T-helper 22 cell (primary cell): Measurements from ENCODE around the gene HOXC9.
A peak's percentile ranks its signal among the peaks of the same experiment; 100 is the strongest.

Experiments used
- DNase-seq: peaks from one replicate; pipeline ENCODE4 v3.0.0-alpha.2; 2020; ENCODE audit warnings: low read depth

The HOXC9 gene

DNA sequence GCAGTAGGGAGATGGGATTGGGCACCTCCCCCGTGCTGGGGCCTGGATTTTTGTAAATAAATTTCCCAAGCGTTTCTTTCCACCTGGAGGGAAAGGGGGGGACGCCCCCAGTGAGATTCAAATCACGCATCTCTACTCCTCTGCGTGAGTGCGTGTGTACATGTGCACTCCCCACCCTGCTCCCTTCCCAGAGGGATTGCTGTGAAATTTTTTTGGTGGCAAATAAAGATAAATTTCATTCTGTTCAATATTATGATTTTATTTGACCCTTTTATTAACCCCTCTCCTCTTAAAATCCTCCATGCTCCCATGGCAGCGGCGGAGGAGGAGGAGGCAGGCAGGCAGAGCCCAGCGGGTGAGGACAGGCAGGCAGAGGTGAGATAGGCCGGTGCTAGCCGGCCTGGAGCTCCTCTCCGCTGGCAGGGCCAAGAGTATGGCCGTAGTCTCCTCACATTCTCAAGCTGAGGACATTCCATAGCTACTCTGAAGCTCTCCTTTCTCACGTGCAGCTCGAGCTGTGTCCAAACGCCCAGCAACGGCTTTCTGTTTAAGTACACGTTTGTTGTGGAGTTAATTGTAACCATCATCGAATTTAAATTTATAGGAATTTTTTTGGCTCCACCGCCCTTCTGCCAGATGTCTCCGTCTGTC lies 23.7 kb upstream of the HOXC9 start:
- no peak for DNase-seq

DNA sequence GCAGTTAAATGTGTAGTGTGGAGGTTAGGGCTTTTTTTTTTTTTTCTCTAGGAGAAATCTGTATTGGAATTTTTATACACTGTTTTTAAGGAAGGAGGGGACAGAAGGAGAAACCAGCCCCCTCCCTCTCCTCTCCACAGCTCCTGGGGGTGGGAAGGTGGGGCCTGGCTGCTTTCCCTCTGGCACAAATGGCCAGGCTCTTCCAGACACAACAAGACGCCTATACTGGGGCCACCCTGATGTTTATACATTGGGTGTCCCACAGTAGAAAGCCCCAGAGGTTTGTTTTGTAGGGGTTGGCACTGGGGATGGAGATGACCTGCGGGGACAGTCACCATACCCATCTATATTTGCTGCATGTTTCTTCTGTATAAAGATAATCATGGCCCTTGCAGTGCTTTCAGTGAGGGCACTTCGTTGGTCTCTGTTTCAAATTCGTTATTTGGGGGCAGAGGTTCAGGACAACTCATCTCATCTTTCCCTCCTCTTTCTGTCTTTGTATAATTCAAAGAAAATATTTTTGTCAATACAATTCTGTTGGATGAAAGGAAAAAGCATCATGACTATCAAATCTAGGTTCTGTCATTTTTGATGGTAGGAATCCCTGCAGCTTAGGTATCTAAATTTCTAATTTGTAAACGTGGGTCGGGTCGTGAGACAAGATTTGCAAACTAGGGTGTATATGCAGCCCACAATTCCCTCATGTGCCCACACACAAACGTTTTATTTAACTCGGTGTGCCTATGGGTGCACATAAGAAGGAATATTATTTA lies 23.0 kb upstream of the HOXC9 start:
- DNase-seq = no peak

DNA sequence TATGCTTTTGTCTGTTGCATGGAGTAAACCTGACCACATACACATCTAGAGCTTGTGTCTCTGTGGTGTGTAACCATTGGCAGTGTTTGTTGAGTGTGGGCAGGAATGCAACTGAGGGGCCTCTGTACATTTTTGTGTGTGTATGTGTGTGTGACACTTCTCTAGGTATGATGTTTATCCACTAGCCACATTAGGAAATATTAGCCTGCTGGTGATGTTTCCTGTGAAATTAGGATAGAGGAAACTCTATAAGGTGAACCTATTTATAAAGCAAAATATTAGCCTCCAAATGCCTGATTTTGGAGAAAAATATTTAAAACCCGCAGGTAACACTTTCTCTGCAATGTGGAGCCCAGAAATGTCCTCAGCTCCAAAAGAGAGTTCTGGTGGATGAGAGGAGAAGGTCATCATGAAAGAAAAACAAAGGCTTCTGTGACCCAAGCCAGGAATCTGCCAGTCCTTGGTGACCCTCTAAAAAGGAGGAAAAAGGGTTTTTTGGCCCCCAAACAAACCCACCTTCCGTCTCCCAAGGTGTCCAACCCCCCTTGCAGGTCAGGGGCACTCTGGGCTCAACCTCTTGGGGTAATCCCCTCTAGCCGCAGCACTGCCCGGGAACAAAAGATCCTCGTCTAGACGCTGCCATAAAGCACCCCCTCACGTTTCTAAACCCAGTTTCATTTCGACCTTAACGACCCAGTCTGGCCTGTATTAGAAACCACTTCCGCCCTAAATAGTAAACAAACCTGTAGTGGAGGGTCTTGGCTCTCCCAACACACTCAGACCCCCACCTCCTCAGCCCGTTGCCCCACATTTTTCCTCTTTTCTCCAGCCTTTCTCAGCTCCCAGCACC lies 22.1 kb upstream of the HOXC9 start:
- DNase-seq = no peak

DNA sequence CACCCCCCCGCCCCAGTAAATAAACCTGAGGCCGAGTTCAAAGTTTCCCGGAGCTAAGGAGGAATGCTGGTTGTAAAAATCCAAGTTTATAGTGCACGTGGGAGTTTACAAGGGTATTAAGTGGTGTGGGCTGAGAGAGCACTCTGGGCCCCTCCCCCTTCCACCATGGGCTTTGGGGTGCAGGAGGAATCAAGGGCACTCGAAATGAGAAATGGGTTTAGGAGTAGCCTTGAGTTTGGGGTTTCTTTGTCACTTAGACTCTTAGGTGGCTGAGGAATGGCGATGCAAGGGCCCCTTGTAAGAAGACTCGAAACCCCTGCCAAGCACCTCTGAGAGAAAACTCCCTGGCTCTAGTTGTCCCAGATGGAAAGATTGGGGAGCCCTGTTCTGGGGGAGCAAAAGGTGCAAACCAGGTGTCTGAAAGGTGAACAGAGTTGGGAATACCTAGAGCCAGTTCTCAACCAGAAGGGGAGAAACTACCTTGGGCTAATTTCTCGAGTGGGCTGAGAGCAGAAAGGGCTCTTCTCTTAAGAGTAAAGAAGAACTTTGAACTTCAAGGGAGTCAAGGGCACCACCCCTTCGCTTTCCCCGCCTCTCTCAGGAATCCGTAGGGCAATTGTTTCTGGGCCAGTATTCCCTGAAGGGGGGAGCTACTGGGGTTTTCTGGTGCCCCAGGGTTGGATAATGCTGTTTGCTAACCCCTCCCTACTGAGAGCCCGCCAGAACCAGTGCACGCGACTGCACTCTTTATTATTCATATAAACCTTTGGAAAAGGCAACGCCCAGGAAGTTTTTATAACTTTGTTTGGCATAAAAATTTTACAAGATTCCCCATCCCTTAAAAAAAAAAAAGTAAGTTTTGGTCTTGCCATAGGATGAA lies 21.2 kb upstream of the HOXC9 start:
- no peak for DNase-seq

DNA sequence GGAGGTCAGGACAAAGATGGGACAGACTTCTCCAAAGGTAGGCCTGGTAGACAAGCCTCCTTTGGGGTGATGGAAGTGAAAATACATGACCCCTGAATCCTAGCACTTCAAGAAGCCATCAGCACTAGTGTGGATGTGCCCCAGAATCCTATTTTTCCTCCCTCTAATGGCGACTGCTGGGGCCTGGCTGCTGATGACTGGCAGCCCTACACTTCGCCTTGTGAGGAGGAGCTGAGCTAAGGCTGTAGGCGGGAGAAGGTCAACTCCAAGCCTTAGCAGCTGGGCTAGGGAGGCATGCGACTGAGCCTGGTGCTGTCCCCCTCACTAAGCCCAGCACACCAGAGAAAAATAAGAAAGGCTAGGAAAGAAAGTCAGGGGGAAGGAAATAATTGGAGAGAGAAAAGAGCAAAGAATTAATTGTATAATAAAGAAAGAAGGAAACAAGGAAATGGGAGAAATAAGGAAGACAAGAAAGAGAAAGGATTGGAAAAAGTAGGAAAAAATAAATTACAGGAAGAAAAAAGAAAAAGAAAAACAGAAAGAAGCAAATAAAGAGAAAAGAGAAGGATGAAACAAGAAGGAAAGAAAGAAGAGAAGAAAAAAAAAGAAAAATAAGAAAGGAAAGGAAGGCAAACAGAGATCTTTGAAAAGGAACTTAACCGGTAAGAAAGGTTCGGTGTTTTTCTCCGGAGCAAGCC lies 19.7 kb upstream of the HOXC9 start:
- no peak for DNase-seq

DNA sequence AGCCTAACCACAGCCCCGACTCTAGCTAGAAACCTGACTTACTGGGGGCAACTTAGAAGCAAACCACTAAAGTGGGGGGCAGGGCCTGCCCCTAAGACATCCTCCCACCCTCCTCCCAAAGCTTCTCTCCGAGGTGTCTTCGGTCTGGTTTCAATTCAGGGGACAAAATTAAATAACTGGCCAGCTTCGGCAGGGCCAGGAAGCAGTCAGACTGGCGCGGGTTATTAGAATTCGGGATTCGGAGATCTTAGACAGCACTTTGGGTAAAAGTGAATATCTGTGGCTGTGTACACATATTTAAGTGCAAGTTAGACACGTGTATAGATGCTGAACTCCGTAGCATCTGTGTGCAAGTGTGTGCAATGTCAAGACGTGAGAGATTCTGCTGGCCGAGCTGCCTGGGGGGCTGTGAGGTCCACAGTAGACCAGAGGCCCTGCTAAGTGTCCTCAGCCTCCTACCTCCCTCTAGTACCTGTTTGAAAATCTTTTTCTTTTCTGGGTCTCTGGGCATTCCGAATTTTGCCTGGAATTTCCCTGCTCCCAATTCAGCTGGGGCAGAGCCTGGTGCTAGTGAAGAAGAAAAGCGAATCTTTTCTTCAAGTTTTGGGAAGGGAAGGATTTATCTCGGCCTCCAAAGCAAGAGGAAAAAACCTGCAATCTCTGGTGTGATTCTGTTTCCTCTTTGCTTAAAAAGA lies 19.0 kb upstream of the HOXC9 start:
- DNase-seq = no peak

DNA sequence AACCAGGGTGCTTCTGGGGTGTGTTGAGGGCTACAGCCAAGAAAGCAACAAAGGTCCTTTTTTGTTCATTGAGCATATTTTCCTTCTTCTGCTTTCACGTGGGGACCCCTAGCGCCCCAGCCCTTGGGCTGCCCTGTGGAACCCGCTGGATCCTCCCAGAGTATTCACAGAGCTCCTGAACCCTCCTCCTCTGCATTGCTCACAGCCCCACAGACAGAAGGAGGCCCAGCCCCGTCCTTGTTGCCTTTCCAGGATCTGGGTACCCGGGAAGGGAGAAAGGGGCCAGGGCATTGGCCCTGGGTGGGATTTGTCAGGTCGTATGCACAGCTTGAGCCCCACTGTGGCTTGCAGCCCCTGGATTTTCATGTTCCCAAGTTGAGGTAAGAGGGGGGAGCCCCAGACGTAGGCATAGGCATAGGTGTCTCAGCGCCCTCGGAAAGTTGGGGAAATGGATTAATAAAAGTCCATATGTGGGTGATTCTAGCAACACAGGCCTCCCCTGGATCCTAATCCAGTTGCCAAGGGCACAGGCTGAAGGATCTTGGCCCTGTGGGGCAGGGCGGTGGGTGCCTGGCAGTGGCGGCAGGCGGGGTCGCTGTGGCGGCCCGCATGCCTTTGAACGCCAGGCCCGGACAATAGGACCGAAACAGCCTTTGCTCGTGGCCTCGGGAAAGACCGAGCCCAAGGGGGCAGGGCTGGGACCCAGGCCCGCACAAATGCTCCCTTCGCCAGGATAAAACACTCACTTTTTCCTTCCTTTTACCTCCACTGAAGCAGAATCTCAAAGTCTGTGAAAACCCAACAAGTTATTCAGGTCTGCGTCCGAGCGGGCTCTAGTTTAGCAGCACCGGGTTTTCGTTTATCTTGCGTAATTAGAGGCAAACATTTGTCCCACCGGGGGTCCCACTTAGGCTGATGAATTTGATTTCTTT lies 18.1 kb upstream of the HOXC9 start:
- DNase-seq = no peak

DNA sequence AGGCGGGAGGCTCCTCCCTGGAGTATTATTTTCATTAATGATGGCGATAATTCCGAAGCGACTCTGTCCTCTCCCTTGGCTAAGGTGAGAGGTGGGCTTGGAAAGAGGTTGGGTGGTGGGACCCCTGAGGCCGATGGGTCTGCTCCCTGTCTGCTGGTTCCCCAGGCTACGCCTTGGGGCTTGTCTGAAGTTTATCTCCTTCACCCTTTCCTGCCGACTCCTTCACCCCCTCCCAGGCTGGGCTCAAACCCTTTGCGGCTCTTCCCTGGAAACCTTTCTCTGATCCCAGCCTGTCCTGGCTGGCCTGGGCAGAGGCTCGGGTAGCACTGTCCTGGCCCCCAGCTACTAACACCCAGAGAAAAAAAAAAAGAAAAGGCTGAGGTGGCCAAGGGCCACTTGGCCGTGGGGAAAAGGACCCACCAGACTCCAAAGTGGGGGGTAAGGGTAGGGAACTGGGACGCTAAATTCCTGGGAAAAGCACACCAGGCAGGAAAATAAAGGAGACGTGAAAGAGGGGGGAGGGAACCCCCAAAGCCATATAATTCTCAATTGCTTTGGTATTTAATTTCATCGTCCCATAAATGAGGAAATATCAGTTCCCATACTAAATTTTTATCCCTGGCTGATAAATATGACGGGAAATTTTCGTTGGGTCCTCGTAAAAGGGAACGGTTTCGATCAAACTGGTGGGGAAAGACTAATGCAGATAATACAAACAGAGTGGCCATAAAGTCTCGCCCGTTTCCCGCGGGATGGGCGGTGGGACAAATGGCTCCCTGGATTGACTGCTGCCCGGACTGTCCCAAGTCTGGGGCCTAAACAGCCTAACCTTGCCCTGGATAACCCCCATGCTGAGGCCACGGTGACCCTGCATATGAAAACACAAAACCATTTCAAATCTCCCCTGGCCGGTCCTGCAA lies 17.1 kb upstream of the HOXC9 start:
- no peak for DNase-seq

DNA sequence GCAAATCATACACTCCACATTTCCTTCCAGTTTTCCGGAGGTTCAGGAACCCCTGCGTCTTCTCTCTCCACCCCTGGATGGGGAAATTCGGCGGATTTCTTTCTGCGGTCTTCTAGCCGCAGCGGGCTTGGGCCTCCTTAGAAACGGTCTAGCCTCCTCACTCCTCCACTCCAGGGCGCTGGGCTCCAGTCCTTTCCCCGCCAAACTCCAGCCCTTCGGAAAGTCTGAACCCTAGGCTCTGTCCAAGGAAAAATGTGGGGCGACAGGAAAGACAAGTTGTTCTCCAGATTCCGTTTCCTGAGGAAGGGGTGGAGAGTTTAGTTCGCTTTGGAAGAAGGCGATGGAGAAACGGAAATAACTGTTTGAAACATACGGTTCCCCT lies 16.4 kb upstream of the HOXC9 start:
- DNase-seq = no peak

DNA sequence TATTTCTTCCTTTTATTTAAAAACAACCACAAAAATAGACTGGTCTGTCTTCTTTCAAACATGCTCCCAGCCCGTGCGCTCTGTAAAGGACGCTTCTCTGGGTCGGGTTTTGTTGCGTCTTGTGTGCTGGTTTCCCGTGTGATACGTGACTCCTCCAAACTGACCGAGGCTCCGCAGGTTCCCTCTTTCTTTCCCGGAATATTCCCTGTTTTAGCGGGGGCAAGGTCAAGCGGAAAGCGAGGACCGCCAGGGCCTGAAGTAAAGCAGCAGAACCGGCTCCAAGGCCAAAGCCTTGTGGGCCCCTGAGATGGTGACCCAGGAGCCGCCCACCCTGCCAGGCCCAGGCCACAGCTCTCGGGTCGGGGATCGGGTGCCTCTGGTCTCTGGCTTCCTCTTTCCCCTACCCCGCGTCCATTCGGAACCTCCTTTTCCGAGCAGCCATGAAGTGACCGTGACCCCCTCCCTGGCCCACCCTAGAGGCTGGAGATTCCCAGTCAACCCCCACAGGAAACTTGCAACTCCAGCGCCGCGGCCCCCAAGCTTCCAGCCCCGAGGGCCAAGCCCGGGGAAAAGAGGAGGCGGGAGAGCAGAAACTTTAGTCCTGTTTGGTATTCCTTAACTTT lies 15.9 kb upstream of the HOXC9 start:
- no peak for DNase-seq

DNA sequence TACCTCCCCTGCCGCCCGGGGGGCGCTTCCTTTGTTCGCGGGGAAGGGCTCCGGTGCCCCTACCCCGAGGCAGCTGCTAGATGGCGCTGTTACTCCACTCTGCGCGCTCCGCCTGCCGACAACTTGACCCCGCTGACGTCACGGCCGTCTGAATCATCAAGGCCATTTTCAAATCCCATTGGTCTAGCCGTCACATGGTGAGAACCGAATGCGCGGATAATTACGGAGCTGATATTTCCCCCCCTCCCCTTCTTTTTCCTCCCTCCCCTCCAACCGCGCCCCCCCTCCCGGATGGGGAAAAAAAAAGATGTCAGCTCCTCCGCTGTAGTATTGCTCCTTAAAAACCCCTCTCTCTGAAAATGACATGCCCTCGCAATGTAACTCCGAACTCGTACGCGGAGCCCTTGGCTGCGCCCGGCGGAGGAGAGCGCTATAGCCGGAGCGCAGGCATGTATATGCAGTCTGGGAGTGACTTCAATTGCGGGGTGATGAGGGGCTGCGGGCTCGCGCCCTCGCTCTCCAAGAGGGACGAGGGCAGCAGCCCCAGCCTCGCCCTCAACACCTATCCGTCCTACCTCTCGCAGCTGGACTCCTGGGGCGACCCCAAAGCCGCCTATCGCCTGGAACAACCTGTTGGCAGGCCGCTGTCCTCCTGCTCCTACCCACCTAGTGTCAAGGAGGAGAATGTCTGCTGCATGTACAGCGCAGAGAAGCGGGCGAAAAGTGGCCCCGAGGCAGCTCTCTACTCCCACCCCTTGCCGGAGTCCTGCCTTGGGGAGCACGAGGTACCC lies 14.9 kb upstream of the HOXC9 start, which contains the start of gene HOXC10:
TSS of gene HOXC10 (plus strand) at position 246 of the 791 bp plus-strand sequence. CDS start at position 360, 114 bp downstream.
- DNase-seq = peak; percentile 47

DNA sequence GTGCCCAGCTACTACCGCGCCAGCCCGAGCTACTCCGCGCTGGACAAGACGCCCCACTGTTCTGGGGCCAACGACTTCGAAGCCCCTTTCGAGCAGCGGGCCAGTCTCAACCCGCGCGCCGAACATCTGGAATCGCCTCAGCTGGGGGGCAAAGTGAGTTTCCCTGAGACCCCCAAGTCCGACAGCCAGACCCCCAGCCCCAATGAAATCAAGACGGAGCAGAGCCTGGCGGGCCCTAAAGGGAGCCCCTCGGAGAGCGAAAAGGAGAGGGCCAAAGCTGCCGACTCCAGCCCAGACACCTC lies 14.3 kb upstream of the HOXC9 start:
- DNase-seq = no peak

DNA sequence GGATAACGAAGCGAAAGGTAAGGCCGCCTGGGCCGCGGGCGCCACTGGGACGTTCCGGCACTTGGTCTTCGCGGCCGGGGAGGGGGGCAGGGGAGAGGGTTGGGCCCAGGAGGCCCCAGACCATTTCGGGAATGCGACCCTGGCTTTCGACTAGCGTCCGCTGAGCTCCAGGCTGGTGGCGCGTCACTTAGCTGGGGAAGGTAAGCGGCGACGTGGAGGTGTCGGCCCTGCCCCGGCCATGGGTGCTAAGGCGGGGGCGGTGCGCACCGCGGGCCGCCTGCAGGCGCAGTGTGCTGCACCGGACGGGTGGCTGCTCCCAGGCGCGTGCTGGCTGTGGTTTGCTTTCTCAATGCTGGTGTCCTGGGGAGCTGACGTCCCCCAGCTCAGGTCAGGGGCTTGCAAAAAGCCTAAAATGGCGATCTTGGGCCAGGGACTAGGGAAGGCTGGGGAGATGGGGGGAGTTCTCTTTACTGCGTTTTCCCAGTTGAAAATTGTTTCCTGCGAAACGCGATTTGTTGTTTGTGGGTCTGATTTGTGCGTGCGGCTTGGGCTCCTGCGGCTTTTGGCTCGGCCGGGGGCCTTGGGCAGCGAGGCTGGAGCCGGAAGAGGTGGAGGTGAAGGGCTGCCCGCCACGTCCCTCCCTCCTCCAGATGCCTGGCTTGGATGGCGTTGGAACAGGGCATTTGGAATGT lies 13.8 kb upstream of the HOXC9 start:
- DNase-seq = no peak

DNA sequence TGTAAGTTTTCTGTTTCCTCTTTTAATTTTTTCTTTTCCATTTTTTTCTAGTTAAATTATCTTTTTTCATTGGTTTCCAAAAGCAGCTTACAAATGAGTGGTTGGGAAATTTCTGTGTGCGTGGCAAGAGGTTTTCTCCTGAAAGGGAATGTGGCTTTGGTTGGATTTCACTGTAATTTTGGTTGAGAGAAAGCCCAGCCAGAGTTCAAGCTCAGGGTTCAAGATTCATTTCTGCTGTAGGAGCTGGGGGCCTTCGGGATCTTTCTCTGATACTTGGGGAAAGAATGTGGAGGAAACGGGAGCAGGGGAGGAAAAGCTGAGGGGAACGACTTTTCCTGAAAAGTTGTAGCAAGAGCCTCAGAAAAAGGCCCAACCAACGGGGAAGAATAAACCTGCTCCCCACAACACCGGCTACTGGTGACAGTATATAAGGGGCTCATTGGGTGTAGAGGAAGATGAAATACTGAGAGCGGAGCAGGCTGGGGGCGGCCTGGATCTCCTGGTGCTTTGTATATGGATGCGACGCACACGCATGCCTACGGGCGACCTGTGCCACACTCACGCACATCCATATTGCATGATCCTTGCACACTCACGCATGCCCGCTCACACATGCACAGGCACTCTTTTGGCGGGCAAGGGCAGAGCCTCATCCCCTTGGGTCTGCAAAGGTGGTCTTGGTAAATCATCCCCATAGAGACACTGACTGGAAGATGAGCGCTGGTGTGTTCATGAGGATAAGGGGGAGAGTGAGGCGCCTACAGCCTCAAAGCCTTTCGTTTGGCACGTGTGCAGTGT lies 13.1 kb upstream of the HOXC9 start:
- no peak for DNase-seq

DNA sequence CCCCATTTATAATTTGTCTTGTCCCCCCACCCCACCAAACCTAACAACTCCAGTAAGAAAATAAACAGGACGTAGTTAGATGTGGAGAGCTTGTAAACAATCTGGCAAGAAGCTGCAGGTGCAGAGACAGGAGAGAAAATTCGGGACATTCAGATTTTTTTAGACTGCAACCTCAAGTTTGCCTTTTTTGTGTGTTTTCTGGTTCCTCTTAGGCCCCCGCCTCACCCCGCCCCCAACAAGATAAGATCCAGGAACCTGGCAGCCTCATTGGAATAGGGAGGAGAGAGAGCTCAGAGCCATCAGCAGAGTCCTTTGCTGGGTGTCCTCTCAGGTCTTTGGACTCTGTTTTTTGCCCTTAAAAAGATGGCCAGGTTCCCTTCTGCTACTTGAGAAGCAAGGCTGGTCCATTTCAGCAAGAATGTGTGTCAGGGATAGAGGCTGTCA lies 12.2 kb upstream of the HOXC9 start:
- no peak for DNase-seq
